ENCODE measurements around the gene ST7. TPM values are rescaled to one million over a fixed set of nuclear protein-coding genes. Genes with fewer than 3 reads are reported as not detected.

Gene ST7
- total RNA-seq, 2 donors from 2014 or later, result 24.6 to 34.3 TPM

GRCh38 chr7:117218700-117219099, 265.4 kb downstream of the ST7 start:
- Histone ChIP-seq H3K36me3 (replicated peaks in 1 of 2; ENCODE audit: insufficient read depth in 1 of 2, low read depth in 2 of 2) (no peaks in the 10 kb centered on the region), H3K9me3 (no peaks in the 10 kb centered on the region), H3K4me3 (no peak overlapping the region), H3K27me3 (no peaks in the 10 kb centered on the region), H3K27ac (no peak overlapping the region), H3K4me1 (no peaks in the 10 kb centered on the region)
- ATAC-seq (no peak), DNase-seq (no peak)
- no peak for TF ChIP-seq CTCF (IDR thresholded peaks at IDR 0.05)
- no peak for TF ChIP-seq POLR2A (IDR thresholded peaks at IDR 0.05)
- WGBS, 2 donors, result 72 to 73% methylated on average over 4 of the region's 4 CpGs
- intact Hi-C loops (cut with DNase I), result no loop called here

GRCh38 chr7:117219485-117219884, 266.2 kb downstream of the ST7 start:
- intact Hi-C loops (cut with DNase I), result no loop called here
- no peak for TF ChIP-seq CTCF (IDR thresholded peaks at IDR 0.05)
- no peak for TF ChIP-seq POLR2A (IDR thresholded peaks at IDR 0.05)
- Histone ChIP-seq H3K9me3 (no peaks in the 10 kb centered on the region), H3K4me1 (no peaks in the 10 kb centered on the region), H3K27me3 (no peaks in the 10 kb centered on the region), H3K4me3 (no peak overlapping the region), H3K27ac (no peak overlapping the region), H3K36me3 (replicated peaks in 1 of 2; ENCODE audit: insufficient read depth in 1 of 2, low read depth in 2 of 2) (no peaks in the 10 kb centered on the region)
- ATAC-seq (no peak), DNase-seq (no peak)
- 92 to 97% methylated on average over 8 of the region's 8 CpGs for WGBS, 2 donors

GRCh38 chr7:117220836-117221235, 267.5 kb downstream of the ST7 start:
- TF ChIP-seq CTCF (IDR thresholded peaks at IDR 0.05) (no peak), POLR2A (IDR thresholded peaks at IDR 0.05) (no peak)
- Histone ChIP-seq H3K36me3 (replicated peaks in 1 of 2; ENCODE audit: insufficient read depth in 1 of 2, low read depth in 2 of 2) (no peaks in the 10 kb centered on the region), H3K9me3 (no peaks in the 10 kb centered on the region), H3K4me3 (no peak overlapping the region), H3K27me3 (no peaks in the 10 kb centered on the region), H3K27ac (no peak overlapping the region), H3K4me1 (no peaks in the 10 kb centered on the region)
- intact Hi-C loops (cut with DNase I), result no loop called here
- ATAC-seq (no peak), DNase-seq (no peak)
- 75 to 81% methylated on average over 5 of the region's 5 CpGs for WGBS, 2 donors

- TF ChIP-seq CTCF (IDR thresholded peaks at IDR 0.05) (no peak), POLR2A (IDR thresholded peaks at IDR 0.05) (no peak)
- DNase-seq (no peak), ATAC-seq (no peak)
- H3K4me1 ChIP-seq, result no peaks in the 10 kb centered on the region
- 90 to 94% methylated on average over 6 of the region's 6 CpGs for WGBS, 2 donors
- intact Hi-C loops (cut with DNase I), result no loop called here
- no peak overlapping the region for H3K4me3 ChIP-seq
- no peak overlapping the region for H3K27ac ChIP-seq
- H3K27me3 ChIP-seq, result no peaks in the 10 kb centered on the region
- H3K9me3 ChIP-seq, result no peaks in the 10 kb centered on the region
- H3K36me3 ChIP-seq (replicated peaks in 1 of 2; ENCODE audit: insufficient read depth in 1 of 2, low read depth in 2 of 2), result no peaks in the 10 kb centered on the region
These were observed 272.2 kb downstream of the ST7 start for GRCh38 chr7:117225536-117225935.

- no peak overlapping the region for H3K27ac ChIP-seq
- no peaks in the 10 kb centered on the region for H3K36me3 ChIP-seq (replicated peaks in 1 of 2; ENCODE audit: insufficient read depth in 1 of 2, low read depth in 2 of 2)
- intact Hi-C loops (cut with DNase I), result no loop called here
- TF ChIP-seq CTCF (IDR thresholded peaks at IDR 0.05) (no peak), POLR2A (IDR thresholded peaks at IDR 0.05) (no peak)
- no peaks in the 10 kb centered on the region for H3K27me3 ChIP-seq
- no peak overlapping the region for H3K4me3 ChIP-seq
- ATAC-seq (no peak), DNase-seq (no peak)
- 68 to 80% methylated on average over 4 of the region's 4 CpGs for WGBS, 2 donors
- H3K4me1 ChIP-seq, result no peaks in the 10 kb centered on the region
- H3K9me3 ChIP-seq, result no peaks in the 10 kb centered on the region
These were observed 273.8 kb downstream of the ST7 start for GRCh38 chr7:117227091-117227490.
